Measurements from ENCODE around the gene MTFR1L.

GRCh38 chr1:25770541-25771220 lies 49.1 kb upstream of the MTFR1L start:
- TF ChIP-seq CTCF (conservative IDR thresholded peaks at IDR 0.05), result no peak
- no peak for TF ChIP-seq EZH2 (IDR thresholded peaks at IDR 0.05; ENCODE audit: low read depth)
